ENCODE measurements around the gene MREG.
A peak's percentile ranks its signal among the peaks of the same experiment; 100 is the strongest.

The MREG gene

GRCh38 chr2:215914777-215915165 is 98.6 kb downstream of the MREG start:
- Histone ChIP-seq H3K36me3 (replicated peaks) (no peaks in the 10 kb centered on the region), H3K27me3 (replicated peaks) (no peaks in the 10 kb centered on the region), H3K27ac (no peak overlapping the region), H3K4me3 (ENCODE audit: low read depth, low read length) (no peak overlapping the region)
- no peak for DNase-seq
- in situ Hi-C loops (cut with HindIII; ENCODE audit: low pct_ligation_motif_present, low sequenced_read_pairs), result loop anchor here (25.0 kb wide), 2 partner anchors 127 to 477 kb away; partner anchors contain the start of gene FN1
- TF ChIP-seq, protein P1, sequence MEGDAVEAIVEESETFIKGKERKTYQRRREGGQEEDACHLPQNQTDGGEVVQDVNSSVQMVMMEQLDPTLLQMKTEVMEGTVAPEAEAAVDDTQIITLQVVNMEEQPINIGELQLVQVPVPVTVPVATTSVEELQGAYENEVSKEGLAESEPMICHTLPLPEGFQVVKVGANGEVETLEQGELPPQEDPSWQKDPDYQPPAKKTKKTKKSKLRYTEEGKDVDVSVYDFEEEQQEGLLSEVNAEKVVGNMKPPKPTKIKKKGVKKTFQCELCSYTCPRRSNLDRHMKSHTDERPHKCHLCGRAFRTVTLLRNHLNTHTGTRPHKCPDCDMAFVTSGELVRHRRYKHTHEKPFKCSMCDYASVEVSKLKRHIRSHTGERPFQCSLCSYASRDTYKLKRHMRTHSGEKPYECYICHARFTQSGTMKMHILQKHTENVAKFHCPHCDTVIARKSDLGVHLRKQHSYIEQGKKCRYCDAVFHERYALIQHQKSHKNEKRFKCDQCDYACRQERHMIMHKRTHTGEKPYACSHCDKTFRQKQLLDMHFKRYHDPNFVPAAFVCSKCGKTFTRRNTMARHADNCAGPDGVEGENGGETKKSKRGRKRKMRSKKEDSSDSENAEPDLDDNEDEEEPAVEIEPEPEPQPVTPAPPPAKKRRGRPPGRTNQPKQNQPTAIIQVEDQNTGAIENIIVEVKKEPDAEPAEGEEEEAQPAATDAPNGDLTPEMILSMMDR (IDR thresholded peaks at IDR 0.05; ENCODE audit: low read depth, low read length, missing control alignments), result no peak

DNA sequence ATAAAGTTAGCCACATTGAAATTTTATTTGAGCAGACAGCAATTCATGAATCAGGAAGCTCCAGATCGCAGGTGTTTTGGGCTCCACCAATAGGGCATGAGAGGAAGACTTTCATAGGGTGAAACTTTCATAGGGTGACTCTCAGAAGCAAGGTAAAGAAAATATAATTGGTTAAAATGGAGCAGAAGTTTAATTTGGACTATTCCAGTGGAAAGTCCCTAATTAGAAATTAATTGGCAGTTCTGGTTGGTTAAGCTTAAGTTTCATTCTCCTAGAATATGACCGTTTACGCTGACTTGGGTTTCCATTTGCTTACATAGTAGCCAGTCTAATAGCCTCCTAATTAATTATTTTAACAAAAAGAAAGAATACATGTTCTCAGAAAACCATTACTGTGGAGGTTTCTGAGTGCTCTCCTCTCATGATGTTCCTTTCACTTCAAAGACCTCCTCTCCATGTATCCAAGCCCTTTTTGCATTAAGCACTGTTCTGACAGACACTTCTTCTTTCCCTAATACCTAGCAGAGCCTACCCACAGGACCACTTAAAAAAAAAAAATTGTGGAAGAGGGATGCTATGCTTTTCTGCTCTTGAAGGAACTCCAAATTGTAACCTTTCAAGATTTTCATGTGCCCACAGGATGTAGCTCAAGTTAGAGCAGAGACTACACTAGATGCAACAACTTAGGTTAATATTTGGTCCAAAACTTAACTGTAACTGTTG is 99.1 kb downstream of the MREG start:
- Histone ChIP-seq H3K36me3 (replicated peaks) (no peaks in the 10 kb centered on the region), H3K27me3 (replicated peaks) (no peaks in the 10 kb centered on the region), H3K4me3 (ENCODE audit: low read depth, low read length) (no peak overlapping the region), H3K27ac (no peak overlapping the region)
- no peak for DNase-seq
- in situ Hi-C loops (cut with HindIII; ENCODE audit: low pct_ligation_motif_present, low sequenced_read_pairs), result loop anchor here (25.0 kb wide), 2 partner anchors 127 to 477 kb away; partner anchors contain the start of gene FN1
- TF ChIP-seq, protein P1 (IDR thresholded peaks at IDR 0.05; ENCODE audit: low read depth, low read length, missing control alignments), result no peak

DNA sequence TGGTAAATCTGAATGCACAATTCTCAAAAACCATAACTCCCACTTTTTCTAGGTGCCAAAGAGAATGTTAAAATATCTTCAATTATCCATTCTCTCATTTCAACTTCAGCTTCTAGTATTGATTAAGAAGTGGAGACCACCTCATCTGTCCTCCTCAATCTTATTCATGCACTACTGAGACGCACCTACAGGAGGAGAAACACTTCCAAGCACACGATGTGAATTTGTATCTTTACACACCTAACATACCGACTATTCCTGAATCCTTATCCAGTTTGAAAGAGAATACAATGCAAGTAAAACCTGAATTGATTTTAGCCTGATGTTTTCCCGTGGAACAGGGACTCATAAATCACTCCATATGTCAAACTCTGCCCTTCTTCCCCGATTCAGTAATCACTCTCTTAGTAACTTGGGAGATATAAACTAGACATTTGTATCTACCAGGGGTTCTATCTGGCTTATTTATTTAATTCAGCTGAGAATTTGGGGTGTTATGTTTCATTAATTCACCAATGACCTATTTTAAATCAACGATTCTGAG is 101.0 kb downstream of the MREG start:
- Histone ChIP-seq H3K27ac (no peak overlapping the region), H3K36me3 (replicated peaks) (no peaks in the 10 kb centered on the region), H3K27me3 (replicated peaks) (no peaks in the 10 kb centered on the region), H3K4me3 (ENCODE audit: low read depth, low read length) (no peak overlapping the region)
- in situ Hi-C loops (cut with HindIII; ENCODE audit: low pct_ligation_motif_present, low sequenced_read_pairs), result loop anchor here (25.0 kb wide), 2 partner anchors 125 to 475 kb away; partner anchors contain the start of gene FN1
- DNase-seq, result no peak
- TF ChIP-seq, protein P1 (IDR thresholded peaks at IDR 0.05; ENCODE audit: low read depth, low read length, missing control alignments), result peak; percentile 26

GRCh38 chr2:215911301-215912085 is 101.9 kb downstream of the MREG start:
- in situ Hi-C loops (cut with HindIII; ENCODE audit: low pct_ligation_motif_present, low sequenced_read_pairs), result loop anchor here (25.0 kb wide), 2 partner anchors 124 to 474 kb away; partner anchors contain the start of gene FN1
- Histone ChIP-seq H3K27me3 (replicated peaks) (no peaks in the 10 kb centered on the region), H3K36me3 (replicated peaks) (no peaks in the 10 kb centered on the region), H3K27ac (no peak overlapping the region), H3K4me3 (ENCODE audit: low read depth, low read length) (no peak overlapping the region)
- no peak for DNase-seq
- TF ChIP-seq, protein P1 (IDR thresholded peaks at IDR 0.05; ENCODE audit: low read depth, low read length, missing control alignments), result no peak

GRCh38 chr2:215910180-215910579 is 103.2 kb downstream of the MREG start:
- Histone ChIP-seq H3K27ac (no peak overlapping the region), H3K4me3 (ENCODE audit: low read depth, low read length) (no peak overlapping the region), H3K27me3 (replicated peaks) (no peaks in the 10 kb centered on the region), H3K36me3 (replicated peaks) (no peaks in the 10 kb centered on the region)
- in situ Hi-C loops (cut with HindIII; ENCODE audit: low pct_ligation_motif_present, low sequenced_read_pairs), result loop anchor here (25.0 kb wide), 2 partner anchors 123 to 473 kb away; partner anchors contain the start of gene FN1
- no peak for DNase-seq
- TF ChIP-seq, protein P1 (IDR thresholded peaks at IDR 0.05; ENCODE audit: low read depth, low read length, missing control alignments), result no peak
